ENCODE measurements around the gene TUG1.

TUG1 gene

DNA sequence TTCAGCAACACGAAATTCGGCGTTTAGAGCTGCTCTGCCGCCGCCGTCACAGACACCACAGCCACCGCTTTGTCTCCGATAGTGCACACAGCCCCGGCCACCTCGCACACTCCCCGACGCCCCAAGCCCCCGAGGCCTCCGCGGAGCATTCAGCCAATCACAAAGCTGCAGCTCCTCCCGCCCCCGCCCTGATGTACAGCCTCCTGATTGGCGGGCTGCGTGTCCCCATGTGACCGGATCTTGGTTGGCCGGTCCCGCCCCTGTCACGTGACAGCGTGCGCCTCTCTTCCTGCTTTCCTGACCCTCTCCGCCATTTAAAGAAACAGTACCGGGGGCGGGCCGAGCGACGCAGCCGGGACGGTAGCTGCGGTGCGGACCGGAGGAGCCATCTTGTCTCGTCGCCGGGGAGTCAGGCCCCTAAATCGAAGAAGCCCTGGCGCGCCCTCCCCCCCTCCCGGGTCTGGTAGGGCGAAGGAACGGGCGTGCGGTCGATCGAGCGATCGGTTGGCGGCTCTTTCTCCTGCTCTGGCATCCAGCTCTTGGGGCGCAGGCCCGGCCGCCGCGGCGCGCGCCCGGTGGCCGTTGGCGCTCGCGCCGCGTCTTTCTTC, at the start of gene TUG1:
TUG1 (plus strand) TSS at position 342 of the 608 bp plus-strand sequence.
- Histone ChIP-seq H3K9me3 (ENCODE audit: insufficient read depth, low read depth, low read length) (peaks cover 3% of the 10 kb centered on the region; the same call in 1 of the 2 replicates), H3K4me1 (ENCODE audit: insufficient read depth, low read length, poor library complexity, severe bottlenecking) (peaks cover 39% of the 10 kb centered on the region), H3K9me2 (replicated peaks; ENCODE audit: low read depth, low read length) (no peaks in the 10 kb centered on the region), H3K9ac (ENCODE audit: low read depth, low read length, poor library complexity, severe bottlenecking) (peak within 1 kb of the TSS; percentile 80), H3K4me2 (ENCODE audit: low read depth, low read length, poor library complexity, severe bottlenecking) (peak within 1 kb of the TSS; percentile 96), H3K79me2 (ENCODE audit: insufficient read depth, low read length) (peaks cover 92% of the 10 kb centered on the region), H3F3A (ENCODE audit: low read depth) (no peaks in the 10 kb centered on the region), H3K4me3 (ENCODE audit: low read length, poor library complexity, severe bottlenecking) (peak within 1 kb of the TSS; percentile 98), H3K36me3 (ENCODE audit: insufficient read depth, low read length) (peaks cover 27% of the 10 kb centered on the region), H2AFZ (ENCODE audit: low read length) (peak within 1 kb of the TSS; percentile 82), H4K20me1 (ENCODE audit: insufficient read depth, low read length, poor library complexity, severe bottlenecking) (peaks cover 49% of the 10 kb centered on the region), H3K27me3 (ENCODE audit: insufficient read depth, low read length, poor library complexity, severe bottlenecking) (no peaks in the 10 kb centered on the region)
- no peak for TF ChIP-seq EZH2phosphoT487 (IDR thresholded peaks at IDR 0.05; ENCODE audit: borderline replicate concordance)
- TF ChIP-seq, protein P1, sequence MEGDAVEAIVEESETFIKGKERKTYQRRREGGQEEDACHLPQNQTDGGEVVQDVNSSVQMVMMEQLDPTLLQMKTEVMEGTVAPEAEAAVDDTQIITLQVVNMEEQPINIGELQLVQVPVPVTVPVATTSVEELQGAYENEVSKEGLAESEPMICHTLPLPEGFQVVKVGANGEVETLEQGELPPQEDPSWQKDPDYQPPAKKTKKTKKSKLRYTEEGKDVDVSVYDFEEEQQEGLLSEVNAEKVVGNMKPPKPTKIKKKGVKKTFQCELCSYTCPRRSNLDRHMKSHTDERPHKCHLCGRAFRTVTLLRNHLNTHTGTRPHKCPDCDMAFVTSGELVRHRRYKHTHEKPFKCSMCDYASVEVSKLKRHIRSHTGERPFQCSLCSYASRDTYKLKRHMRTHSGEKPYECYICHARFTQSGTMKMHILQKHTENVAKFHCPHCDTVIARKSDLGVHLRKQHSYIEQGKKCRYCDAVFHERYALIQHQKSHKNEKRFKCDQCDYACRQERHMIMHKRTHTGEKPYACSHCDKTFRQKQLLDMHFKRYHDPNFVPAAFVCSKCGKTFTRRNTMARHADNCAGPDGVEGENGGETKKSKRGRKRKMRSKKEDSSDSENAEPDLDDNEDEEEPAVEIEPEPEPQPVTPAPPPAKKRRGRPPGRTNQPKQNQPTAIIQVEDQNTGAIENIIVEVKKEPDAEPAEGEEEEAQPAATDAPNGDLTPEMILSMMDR (conservative IDR thresholded peaks at IDR 0.05; ENCODE audit: low read length) = no peak

DNA sequence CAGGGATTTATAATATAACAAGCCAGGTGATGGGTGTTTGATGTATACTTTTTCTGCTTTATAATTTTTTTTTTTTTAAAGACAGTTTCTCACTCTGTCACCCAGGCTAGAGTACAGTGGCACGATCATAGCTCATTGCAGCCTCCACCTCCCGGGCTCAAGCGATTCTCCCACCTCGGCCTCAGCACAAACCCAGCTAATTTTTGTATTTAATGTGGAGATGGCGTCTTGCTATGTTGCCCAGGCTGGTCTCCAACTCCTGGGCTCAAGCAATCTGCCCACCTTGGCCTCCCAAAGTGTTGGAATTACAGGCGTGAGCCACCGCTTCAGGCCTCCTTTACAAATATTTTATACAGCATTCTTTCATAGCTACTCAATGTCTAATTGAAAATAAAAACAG, 49.1 kb upstream of the TUG1 start:
- Histone ChIP-seq H3K79me2 (ENCODE audit: insufficient read depth, low read length) (no peaks in the 10 kb centered on the region), H3K27me3 (ENCODE audit: insufficient read depth, low read length, poor library complexity, severe bottlenecking) (no peaks in the 10 kb centered on the region), H3K9me2 (replicated peaks; ENCODE audit: low read depth, low read length) (no peaks in the 10 kb centered on the region), H2AFZ (ENCODE audit: low read length) (no peak overlapping the region), H3K9ac (ENCODE audit: low read depth, low read length, poor library complexity, severe bottlenecking) (no peak overlapping the region), H3K36me3 (ENCODE audit: insufficient read depth, low read length) (peaks cover 4% of the 10 kb centered on the region; the same call in 1 of the 2 replicates), H3K4me3 (ENCODE audit: low read length, poor library complexity, severe bottlenecking) (no peak overlapping the region), H3K4me2 (ENCODE audit: low read depth, low read length, poor library complexity, severe bottlenecking) (no peak overlapping the region), H3K9me3 (ENCODE audit: insufficient read depth, low read depth, low read length) (no peaks in the 10 kb centered on the region), H4K20me1 (ENCODE audit: insufficient read depth, low read length, poor library complexity, severe bottlenecking) (no peaks in the 10 kb centered on the region), H3F3A (ENCODE audit: low read depth) (no peaks in the 10 kb centered on the region), H3K4me1 (ENCODE audit: insufficient read depth, low read length, poor library complexity, severe bottlenecking) (no peaks in the 10 kb centered on the region)
- no peak for TF ChIP-seq EZH2phosphoT487 (IDR thresholded peaks at IDR 0.05; ENCODE audit: borderline replicate concordance)
- TF ChIP-seq, protein P1 (conservative IDR thresholded peaks at IDR 0.05; ENCODE audit: low read length) = no peak

DNA sequence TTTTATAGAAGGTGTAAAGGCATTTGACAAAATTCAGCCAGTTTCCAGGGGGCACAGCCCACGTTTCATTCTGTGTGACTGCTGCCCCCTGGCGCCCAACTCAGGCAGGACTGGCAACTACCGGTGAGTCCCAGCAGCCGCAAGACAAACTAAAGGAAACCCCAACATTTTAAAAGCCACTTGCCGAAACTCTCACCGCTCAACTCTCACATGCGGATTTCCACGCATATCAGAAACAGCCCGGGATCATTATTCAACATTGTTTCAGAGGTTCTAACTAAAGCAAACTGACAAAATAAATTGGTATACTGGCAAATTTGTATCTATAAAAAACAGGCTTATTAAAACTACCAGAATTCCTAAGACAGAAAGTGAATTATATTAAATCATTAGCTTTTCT, 48.7 kb upstream of the TUG1 start:
- no peaks in the 10 kb centered on the region for H3K9me3 ChIP-seq (ENCODE audit: insufficient read depth, low read depth, low read length)
- TF ChIP-seq EZH2phosphoT487 (IDR thresholded peaks at IDR 0.05; ENCODE audit: borderline replicate concordance) = no peak
- TF ChIP-seq, protein P1 (conservative IDR thresholded peaks at IDR 0.05; ENCODE audit: low read length) = peak; percentile 87
- no peaks in the 10 kb centered on the region for H3K27me3 ChIP-seq (ENCODE audit: insufficient read depth, low read length, poor library complexity, severe bottlenecking)
- no peak overlapping the region for H2AFZ ChIP-seq (ENCODE audit: low read length)
- no peaks in the 10 kb centered on the region for H3F3A ChIP-seq (ENCODE audit: low read depth)
- H3K79me2 ChIP-seq (ENCODE audit: insufficient read depth, low read length) = no peaks in the 10 kb centered on the region
- H3K4me1 ChIP-seq (ENCODE audit: insufficient read depth, low read length, poor library complexity, severe bottlenecking) = no peaks in the 10 kb centered on the region
- H3K9me2 ChIP-seq (replicated peaks; ENCODE audit: low read depth, low read length) = no peaks in the 10 kb centered on the region
- no peaks in the 10 kb centered on the region for H4K20me1 ChIP-seq (ENCODE audit: insufficient read depth, low read length, poor library complexity, severe bottlenecking)
- H3K4me3 ChIP-seq (ENCODE audit: low read length, poor library complexity, severe bottlenecking) = no peak overlapping the region
- peaks cover 8% of the 10 kb centered on the region; the same call in 1 of the 2 replicates for H3K36me3 ChIP-seq (ENCODE audit: insufficient read depth, low read length)
- no peak overlapping the region for H3K9ac ChIP-seq (ENCODE audit: low read depth, low read length, poor library complexity, severe bottlenecking)
- peak overlapping the region; percentile 51 for H3K4me2 ChIP-seq (ENCODE audit: low read depth, low read length, poor library complexity, severe bottlenecking)
